Astrocyte (in vitro differentiated cells and primary cell): Measurements from ENCODE around the gene PCNX1.

Source experiments
- CTCF ChIP-seq: IDR thresholded peaks from 2 replicates; pipeline ENCODE4 v1.5.1; 2011; ENCODE audit warnings: low read depth, mild to moderate bottlenecking, inconsistent platforms, low read length, moderate library complexity; ENCODE audit not compliant: insufficient read depth
- EZH2 ChIP-seq: IDR thresholded peaks from 2 replicates; pipeline ENCODE4 v1.6.1; 2012; ENCODE audit warnings: mild to moderate bottlenecking, low read length, inconsistent platforms; ENCODE audit not compliant: insufficient read depth

- TF ChIP-seq CTCF (no peak), EZH2 (no peak)
Measured at GRCh38 chr14:71133296-71133695, 226.0 kb downstream of the PCNX1 start.
